HL-60/S4 treated with phorbol 12-myristate 13-acetate at 8.2 ng/mL for 4 days and 3 days (cell line): ENCODE measurements around the gene PLXNB3.
"Not testable (repeated sequence)": the region's sequence is repeated elsewhere in the genome, so short reads cannot be mapped to it uniquely, and the experiment has no call there.

Experiments
- in situ Hi-C: fragments of 300-500 bp; cut with MboI; formaldehyde crosslinking; loops from 2 replicates; pipeline ENCODE4 v1.15.0; 2022; ENCODE audit warnings: low sequenced_read_pairs

The PLXNB3 gene

GRCh38 chrX:153732401-153732800, 31.6 kb upstream of the PLXNB3 start:
- in situ Hi-C loops, result no loop called here

DNA sequence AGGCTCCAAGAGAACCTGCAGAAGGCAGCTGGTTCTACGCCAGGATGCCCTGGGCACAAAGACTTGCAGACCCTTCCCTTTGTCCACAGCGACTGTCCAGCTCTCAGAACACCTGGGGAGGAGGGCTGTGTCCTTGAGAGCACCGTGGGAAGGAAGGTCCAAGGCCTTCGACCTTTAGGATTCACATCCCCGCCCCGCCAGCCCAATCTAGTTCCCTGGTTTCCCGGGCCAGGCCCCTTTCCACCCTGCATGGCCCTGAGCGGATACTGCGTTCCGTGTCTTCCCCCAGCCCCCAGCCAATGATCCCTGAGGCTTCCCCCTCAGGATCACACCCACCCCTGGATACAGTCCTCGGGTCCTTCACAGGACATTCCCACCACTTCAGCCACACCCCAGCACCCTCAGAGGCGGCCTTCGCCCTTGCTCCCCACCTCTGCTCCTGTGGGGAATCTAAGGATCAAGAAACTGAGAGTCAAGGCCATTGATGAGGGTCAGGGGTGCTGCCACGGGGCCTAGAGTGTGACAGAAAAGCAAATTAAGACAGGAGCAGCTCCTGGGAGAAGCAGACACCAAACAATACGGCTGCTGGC, 30.3 kb upstream of the PLXNB3 start:
- in situ Hi-C loops, result no loop called here

- in situ Hi-C loops, result no loop called here
These were observed 29.2 kb upstream of the PLXNB3 start for GRCh38 chrX:153734871-153735270.

DNA sequence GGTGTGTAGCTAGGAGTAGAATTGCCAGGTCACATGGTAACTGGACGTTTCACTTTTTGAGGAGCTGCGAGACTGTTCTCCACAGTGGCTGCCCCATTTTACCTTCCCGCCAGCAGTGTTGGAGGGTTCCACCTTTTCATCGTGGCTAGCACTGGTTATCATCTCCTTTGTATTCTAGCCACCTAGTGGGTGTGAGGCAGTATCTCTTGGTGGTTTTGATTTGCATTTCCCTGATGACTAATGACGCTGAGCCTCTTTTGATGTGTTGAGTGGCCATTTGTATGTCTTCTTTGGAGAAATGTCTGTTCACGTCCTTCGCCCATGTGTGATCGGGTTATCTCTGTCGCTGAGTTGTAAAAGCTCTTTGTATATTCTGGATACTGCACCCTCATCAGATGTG, 28.8 kb upstream of the PLXNB3 start:
- in situ Hi-C loops, result no loop called here

DNA sequence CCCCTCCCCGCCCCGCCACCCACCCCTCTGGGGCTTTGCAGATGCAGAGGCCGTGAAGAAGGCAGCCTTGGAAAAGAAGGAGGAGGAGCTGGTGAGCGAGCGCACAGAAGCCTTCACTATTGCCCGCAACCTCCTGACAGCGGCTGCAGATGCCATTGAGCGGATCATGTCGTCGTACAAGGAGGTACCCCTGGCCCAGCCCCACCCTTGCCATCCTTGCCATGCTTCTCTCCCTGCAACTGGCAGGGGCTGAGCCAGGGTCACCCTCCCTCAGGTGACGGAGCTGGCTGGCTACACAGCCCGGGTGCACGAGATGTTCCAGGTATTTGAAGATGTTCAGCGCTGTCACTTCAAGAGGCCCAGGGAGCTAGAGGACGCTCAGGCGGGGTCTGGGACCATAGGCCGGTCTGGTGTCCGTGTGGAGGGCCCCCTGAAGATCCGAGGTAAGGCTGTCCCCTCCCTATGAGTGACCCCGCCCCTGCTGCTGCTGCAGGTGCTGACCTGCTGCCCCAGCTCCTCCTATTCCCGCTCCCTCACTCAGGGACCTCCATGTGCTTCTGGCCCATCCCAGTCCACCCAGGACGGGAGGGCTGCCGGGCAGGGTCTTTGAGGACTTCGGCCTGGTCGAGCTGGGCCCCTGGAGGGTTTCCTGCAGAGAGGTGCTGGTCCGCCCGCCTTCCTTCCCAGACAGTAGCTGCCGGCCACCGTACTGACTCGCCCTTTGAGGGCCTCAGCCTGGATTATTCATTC, 27.8 kb upstream of the PLXNB3 start:
- in situ Hi-C loops, result no loop called here

DNA sequence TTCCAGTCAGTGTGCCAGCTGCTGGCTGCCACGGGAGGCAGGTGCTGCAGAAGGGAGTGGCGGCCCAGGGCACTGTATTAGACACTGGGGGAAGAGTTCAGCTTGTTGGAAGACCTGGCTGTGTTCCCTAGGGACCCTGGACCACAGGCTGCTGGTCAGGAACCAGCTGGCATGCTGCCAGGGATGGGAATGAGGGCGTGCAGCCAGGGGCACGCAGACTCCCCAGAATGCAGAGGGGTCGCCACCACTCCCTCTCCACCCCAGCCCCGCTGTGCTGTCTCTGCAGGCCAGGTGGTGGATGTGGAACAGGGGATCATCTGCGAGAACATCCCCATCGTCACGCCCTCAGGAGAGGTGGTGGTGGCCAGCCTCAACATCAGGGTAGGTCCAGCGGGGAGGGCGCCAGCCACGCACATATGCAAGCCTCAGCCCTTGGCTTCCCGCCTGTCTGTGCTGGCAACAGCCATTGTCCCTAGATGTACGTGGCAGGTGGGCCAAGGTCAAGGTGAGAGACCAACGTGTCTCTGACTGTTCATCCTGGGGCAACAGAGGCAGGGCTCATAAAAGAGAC, 27.1 kb upstream of the PLXNB3 start:
- in situ Hi-C loops, result no loop called here

DNA sequence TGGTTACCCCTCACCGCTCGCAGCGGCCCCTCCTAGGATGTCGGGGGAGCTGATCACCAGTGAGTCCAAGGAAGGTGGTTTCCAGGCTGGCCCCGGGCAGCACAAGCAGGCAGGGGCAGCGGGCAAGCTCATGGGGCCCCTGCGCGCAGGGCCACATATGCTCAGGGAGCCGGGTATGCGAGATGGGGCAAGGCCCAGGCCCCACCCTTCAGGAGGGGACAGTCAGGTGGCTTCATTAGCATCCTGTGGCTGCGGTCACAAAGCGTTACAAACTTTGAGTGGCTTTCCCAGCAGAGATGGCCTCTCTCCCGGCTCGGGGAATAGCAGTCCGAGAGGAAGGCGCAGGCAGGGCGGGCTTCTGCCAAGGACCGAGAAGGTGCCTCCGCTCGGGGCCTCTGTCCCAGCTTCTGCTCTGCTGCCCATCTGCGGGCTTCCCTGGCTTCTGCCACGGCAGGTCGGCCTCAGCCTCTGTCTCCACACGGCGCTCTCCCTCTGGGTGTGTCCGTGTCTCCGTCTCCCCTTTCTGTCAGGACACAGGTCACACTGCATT, 25.9 kb upstream of the PLXNB3 start:
- in situ Hi-C loops, result no loop called here

DNA sequence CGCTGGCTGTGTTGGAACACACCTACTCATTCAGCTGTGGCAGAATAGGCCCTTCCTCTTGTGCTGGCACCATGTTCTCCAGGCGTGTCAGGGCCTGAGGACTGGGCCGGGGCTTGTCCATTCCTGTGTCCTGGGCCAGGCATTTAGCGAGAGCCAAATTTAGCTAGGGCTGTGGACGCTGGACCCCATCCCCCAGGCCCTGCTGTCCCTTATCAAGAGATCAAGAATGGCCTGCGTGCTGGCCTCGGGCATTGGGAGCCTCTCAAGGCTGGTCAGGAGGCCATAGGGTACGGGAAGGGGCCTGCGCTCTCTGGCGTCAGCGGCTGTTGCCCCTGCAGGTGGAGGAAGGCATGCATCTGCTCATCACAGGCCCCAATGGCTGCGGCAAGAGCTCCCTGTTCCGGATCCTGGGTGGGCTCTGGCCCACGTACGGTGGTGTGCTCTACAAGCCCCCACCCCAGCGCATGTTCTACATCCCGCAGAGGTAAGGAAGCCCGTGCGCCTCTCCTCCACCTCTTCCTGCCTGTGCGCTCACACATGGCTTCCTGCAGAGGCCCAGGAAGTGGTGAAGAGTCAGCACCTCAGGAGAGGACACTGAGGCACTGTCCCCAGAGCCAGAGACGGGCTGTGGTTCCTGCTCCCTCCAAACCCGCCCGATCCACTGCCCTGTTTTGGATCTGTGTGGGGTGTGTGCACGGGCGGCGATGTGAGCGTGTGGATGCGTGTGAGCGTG, 24.1 kb upstream of the PLXNB3 start:
- in situ Hi-C loops, result no loop called here

DNA sequence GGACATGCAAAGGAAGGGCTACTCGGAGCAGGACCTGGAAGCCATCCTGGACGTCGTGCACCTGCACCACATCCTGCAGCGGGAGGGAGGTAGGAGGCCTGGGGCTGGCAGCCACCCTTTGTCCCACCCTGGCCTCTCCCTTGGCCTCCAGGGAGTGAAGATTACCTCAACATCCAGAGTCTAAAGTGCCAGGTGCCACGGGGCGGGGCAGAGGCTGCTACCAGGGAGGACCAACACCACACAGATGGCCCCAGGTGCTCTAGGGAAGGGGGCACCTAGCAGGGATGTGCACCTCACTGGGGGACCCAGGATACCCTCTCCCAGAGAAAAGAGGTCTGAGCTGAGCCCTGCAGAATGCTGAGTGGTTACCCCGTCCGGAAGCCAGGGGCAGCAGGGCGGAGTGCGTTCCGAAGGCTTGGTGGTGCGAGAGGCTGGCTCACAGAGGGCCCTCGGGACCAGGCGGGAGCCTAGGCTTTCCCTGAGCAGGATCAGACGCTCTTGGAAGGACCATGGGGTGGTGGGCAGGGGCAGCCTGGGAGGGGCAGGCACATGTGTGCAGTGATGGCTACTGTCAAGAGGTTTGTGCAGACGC, 23.3 kb upstream of the PLXNB3 start:
- in situ Hi-C loops, result no loop called here

DNA sequence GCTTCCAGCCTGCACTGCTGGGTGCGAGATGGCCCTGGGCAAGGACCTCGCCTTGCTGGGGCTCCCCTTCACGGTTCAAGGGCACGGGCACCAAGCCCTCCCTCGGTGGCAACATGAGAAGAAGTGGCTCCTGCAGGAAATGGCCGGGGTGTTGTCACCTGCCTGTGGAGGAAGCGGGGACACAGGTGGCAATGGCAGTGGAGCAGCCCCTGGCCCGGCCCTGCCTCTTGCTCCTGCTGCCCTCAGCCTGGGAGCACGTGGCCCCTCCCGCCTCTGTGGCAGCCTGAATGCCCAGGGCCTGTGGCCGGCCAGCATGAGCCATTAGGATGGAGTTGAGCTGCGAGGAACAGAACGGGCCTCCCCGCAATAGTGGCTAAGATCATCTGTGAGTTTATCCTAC, 22.6 kb upstream of the PLXNB3 start:
- in situ Hi-C loops, result no loop called here

DNA sequence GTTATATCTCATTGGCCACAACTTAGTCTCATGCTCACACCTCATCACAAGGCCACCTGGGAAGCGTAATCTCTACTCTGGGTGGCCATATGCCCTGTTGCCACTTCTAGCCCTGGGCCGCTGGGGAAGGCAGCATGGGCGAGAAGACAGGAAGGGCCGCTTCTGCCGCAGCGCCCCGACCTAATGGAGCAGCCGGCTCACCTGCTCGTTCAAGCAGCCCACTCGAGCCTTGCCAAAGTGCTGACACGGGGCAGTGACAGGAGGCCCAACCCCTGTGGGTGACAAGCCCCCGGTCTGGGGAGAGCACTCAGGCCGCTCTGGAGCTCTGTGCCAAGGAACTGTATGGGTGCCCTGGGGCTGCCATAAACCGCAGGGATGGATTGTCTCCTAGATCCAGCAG, 21.9 kb upstream of the PLXNB3 start:
- in situ Hi-C loops, result not testable (repeated sequence)

DNA sequence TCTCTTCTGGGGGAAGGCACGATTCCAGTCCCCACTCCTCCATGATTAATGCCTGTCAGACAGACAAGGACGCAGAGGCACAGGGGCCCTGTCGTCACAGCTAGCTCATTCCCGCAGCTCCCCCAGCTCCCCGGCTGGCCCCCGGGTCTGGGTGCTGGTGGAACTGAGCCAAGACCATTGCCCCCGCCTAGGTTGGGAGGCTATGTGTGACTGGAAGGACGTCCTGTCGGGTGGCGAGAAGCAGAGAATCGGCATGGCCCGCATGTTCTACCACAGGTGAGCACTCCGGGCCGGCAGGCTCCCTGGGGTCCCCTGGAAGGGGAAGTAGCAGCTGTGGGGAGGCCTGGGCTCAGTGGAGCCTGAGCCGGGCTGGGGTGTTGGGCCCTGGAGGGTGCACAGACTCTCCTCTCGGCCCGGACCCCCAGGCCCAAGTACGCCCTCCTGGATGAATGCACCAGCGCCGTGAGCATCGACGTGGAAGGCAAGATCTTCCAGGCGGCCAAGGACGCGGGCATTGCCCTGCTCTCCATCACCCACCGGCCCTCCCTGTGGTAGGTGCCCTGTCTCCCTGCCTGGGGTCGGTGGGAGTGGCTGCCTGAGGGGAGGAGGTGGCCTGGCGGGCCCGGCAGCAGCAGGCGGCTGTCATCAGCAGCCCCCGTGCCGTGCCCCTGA, 21.1 kb upstream of the PLXNB3 start:
- in situ Hi-C loops, result not testable (repeated sequence)

DNA sequence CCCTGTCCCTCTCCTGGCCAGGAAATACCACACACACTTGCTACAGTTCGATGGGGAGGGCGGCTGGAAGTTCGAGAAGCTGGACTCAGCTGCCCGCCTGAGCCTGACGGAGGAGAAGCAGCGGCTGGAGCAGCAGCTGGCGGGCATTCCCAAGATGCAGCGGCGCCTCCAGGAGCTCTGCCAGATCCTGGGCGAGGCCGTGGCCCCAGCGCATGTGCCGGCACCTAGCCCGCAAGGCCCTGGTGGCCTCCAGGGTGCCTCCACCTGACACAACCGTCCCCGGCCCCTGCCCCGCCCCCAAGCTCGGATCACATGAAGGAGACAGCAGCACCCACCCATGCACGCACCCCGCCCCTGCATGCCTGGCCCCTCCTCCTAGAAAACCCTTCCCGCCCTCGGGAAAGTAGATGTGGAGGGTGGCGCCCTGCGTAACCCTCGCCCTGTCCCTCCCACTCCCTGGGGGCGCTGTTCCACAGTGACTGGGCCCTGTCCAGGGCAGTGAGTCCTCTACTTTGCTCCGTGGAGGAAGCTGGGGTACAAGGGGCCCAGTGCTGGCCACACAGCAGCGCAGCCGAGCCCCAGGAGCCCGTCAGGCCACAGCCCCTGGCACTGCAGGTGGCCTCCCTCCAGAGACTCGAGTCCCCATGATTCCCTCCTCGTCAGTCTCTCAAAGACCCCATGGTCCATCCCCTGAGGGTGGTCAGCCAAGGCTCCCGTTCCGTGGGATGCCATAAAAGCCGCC, 20.4 kb upstream of the PLXNB3 start:
- in situ Hi-C loops, result not testable (repeated sequence)

DNA sequence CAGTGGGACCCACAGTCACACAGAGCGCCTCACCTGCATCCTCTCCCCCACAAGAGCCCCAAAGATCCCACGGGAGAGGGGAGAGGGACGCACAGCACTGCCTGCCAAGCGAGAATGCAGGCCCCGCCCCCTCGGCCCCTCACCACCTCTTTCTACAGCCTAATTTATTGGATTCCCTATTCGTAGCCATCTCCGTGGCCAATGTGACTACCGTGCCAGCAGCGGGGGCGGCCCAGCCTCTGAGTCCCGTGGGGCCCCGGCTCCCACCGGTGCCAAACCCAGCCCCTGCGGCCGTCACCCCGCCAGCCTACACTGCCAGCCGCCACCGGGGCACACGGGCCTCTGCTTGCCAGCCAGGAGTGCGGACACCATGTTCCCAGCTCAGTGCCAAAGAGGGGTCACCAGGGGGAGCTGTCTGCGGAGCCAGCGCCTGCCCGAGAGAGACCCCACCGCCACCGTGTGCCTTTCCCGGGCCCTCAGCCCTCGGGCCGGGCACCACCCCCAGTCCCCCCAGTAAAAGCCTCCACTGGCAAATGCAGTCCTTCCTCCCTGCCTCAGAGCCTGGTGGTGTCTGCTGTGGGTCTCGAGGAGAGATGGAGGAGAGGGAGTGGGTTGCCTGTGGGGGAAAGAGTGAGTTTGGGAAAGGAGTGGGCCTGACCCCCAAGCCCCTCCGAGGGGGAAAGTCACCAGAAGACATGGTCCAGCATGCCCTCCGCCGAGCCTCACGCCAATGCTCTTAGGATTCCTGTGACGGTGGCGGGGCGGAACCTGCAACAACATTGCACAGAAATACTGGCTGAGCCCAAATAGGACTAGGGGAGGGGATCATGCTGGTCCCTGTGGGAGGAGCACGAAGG, 19.6 kb upstream of the PLXNB3 start:
- in situ Hi-C loops, result no loop called here

GRCh38 chrX:153745067-153745433, 19.0 kb upstream of the PLXNB3 start:
- in situ Hi-C loops, result not testable (repeated sequence)

DNA sequence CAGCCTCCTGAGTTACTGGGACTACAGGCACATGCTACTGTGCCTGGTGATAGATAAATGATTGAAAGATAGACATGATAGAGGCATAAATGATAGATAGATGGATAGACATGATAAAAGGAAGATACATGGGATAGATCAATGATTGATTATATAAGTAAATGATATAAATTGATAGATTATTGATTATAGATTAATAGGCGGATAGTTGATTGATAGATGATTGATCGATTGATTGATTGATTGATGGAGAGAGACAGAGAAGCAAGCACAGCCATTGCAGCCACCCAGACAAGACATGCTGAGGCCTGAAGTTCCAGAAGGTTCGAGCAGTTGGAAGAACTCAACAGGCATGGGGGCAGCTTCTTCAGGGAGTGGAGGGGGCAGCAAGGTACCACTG, 17.7 kb upstream of the PLXNB3 start:
- in situ Hi-C loops, result no loop called here

DNA sequence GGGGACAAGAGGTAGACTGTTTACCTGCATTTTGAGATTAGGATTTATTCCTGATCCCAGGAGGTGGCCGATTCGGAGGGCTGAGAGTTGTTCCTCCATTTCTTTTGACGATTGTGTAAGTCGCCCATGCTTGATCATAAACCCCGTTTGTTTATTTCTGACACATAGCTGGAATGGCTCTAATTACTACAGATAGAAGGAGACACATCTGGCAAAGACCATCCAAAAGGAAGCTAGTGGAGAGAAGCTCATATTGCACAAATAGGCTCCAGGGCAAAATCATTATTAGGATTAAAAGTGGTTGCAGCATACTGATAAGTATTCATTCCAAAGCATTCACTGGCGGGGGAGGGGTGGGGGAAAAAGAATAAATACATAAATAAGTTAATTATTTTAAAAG, 17.1 kb upstream of the PLXNB3 start:
- in situ Hi-C loops, result not testable (repeated sequence)

GRCh38 chrX:153749017-153749416, 15.0 kb upstream of the PLXNB3 start:
- in situ Hi-C loops, result not testable (repeated sequence)
